ENCODE data around the gene KAZN.

The KAZN gene

GRCh38 chr1:14822493-14822892, 224.0 kb downstream of the KAZN start:
- no peaks in the 10 kb centered on the region for H4K20me1 ChIP-seq (ENCODE audit: insufficient read depth, low read length, poor library complexity, severe bottlenecking)
- H3K9me3 ChIP-seq (ENCODE audit: insufficient read depth, low read depth, low read length) = no peaks in the 10 kb centered on the region; the same call in 1 of the 2 replicates
- H3K4me1 ChIP-seq (ENCODE audit: insufficient read depth, low read length, poor library complexity, severe bottlenecking) = no peaks in the 10 kb centered on the region
- no peaks in the 10 kb centered on the region for H3K9me2 ChIP-seq (replicated peaks; ENCODE audit: low read depth, low read length)
- no peak overlapping the region for H3K9ac ChIP-seq (ENCODE audit: low read depth, low read length, poor library complexity, severe bottlenecking)
- no peak overlapping the region for H3K4me3 ChIP-seq (ENCODE audit: low read length, poor library complexity, severe bottlenecking)
- H2AFZ ChIP-seq (ENCODE audit: low read length) = no peak overlapping the region
- TF ChIP-seq EZH2phosphoT487 (IDR thresholded peaks at IDR 0.05; ENCODE audit: borderline replicate concordance) = no peak
- TF ChIP-seq CTCF (conservative IDR thresholded peaks at IDR 0.05; ENCODE audit: low read length) = no peak
- no peaks in the 10 kb centered on the region for H3K27me3 ChIP-seq (ENCODE audit: insufficient read depth, low read length, poor library complexity, severe bottlenecking)
- no peaks in the 10 kb centered on the region for H3K36me3 ChIP-seq (ENCODE audit: insufficient read depth, low read length)
- H3K79me2 ChIP-seq (ENCODE audit: insufficient read depth, low read length) = no peaks in the 10 kb centered on the region
- no peaks in the 10 kb centered on the region for H3F3A ChIP-seq (ENCODE audit: low read depth)
- H3K4me2 ChIP-seq (ENCODE audit: low read depth, low read length, poor library complexity, severe bottlenecking) = no peak overlapping the region

- Histone ChIP-seq H3K4me1 (ENCODE audit: insufficient read depth, low read length, poor library complexity, severe bottlenecking) (no peaks in the 10 kb centered on the region), H3K9me3 (ENCODE audit: insufficient read depth, low read depth, low read length) (no peaks in the 10 kb centered on the region; the same call in 1 of the 2 replicates), H3K79me2 (ENCODE audit: insufficient read depth, low read length) (no peaks in the 10 kb centered on the region), H2AFZ (ENCODE audit: low read length) (no peak overlapping the region), H3K9ac (ENCODE audit: low read depth, low read length, poor library complexity, severe bottlenecking) (no peak overlapping the region), H3K36me3 (ENCODE audit: insufficient read depth, low read length) (no peaks in the 10 kb centered on the region), H3K27me3 (ENCODE audit: insufficient read depth, low read length, poor library complexity, severe bottlenecking) (no peaks in the 10 kb centered on the region), H4K20me1 (ENCODE audit: insufficient read depth, low read length, poor library complexity, severe bottlenecking) (no peaks in the 10 kb centered on the region), H3F3A (ENCODE audit: low read depth) (no peaks in the 10 kb centered on the region), H3K4me2 (ENCODE audit: low read depth, low read length, poor library complexity, severe bottlenecking) (no peak overlapping the region), H3K9me2 (replicated peaks; ENCODE audit: low read depth, low read length) (no peaks in the 10 kb centered on the region), H3K4me3 (ENCODE audit: low read length, poor library complexity, severe bottlenecking) (no peak overlapping the region)
- TF ChIP-seq CTCF (conservative IDR thresholded peaks at IDR 0.05; ENCODE audit: low read length) (no peak), EZH2phosphoT487 (IDR thresholded peaks at IDR 0.05; ENCODE audit: borderline replicate concordance) (no peak)
These were observed 224.5 kb downstream of the KAZN start for GRCh38 chr1:14822996-14823395.

GRCh38 chr1:14824314-14824915, 225.9 kb downstream of the KAZN start:
- H3K9ac ChIP-seq (ENCODE audit: low read depth, low read length, poor library complexity, severe bottlenecking) = no peak overlapping the region
- no peaks in the 10 kb centered on the region for H4K20me1 ChIP-seq (ENCODE audit: insufficient read depth, low read length, poor library complexity, severe bottlenecking)
- H3K79me2 ChIP-seq (ENCODE audit: insufficient read depth, low read length) = no peaks in the 10 kb centered on the region
- H3K27me3 ChIP-seq (ENCODE audit: insufficient read depth, low read length, poor library complexity, severe bottlenecking) = no peaks in the 10 kb centered on the region
- H3K4me1 ChIP-seq (ENCODE audit: insufficient read depth, low read length, poor library complexity, severe bottlenecking) = no peaks in the 10 kb centered on the region
- H2AFZ ChIP-seq (ENCODE audit: low read length) = no peak overlapping the region
- TF ChIP-seq EZH2phosphoT487 (IDR thresholded peaks at IDR 0.05; ENCODE audit: borderline replicate concordance) = no peak
- TF ChIP-seq CTCF (conservative IDR thresholded peaks at IDR 0.05; ENCODE audit: low read length) = no peak
- H3K36me3 ChIP-seq (ENCODE audit: insufficient read depth, low read length) = no peaks in the 10 kb centered on the region
- no peaks in the 10 kb centered on the region for H3K9me3 ChIP-seq (ENCODE audit: insufficient read depth, low read depth, low read length)
- H3K9me2 ChIP-seq (replicated peaks; ENCODE audit: low read depth, low read length) = no peaks in the 10 kb centered on the region
- no peak overlapping the region for H3K4me3 ChIP-seq (ENCODE audit: low read length, poor library complexity, severe bottlenecking)
- H3K4me2 ChIP-seq (ENCODE audit: low read depth, low read length, poor library complexity, severe bottlenecking) = no peak overlapping the region
- H3F3A ChIP-seq (ENCODE audit: low read depth) = no peaks in the 10 kb centered on the region
